Renal pelvis (tissue), 4 donors: Measurements from ENCODE around the gene CFAP157. TPM values are rescaled to one million over a fixed set of nuclear protein-coding genes. Genes with fewer than 3 reads are reported as not detected.
A peak's percentile ranks its signal among the peaks of the same experiment; 100 is the strongest.

Experiments
- DNase-seq: peaks from one replicate; pipeline ENCODE4 v3.0.0-alpha.2; 2013
- polyA plus RNA-seq, 3 donors: library from polyadenylated mRNA; unstranded; fragments of 120-200 nt; gene quantifications; one replicate each; pipeline ENCODE4 v1.2.1, GENCODE V29; 2013; ENCODE audit not compliant: insufficient read length in 3 of 3

The CFAP157 gene
- polyA plus RNA-seq, 3 donors, result 4.6 to 6.6 (median 6.5) TPM

DNA sequence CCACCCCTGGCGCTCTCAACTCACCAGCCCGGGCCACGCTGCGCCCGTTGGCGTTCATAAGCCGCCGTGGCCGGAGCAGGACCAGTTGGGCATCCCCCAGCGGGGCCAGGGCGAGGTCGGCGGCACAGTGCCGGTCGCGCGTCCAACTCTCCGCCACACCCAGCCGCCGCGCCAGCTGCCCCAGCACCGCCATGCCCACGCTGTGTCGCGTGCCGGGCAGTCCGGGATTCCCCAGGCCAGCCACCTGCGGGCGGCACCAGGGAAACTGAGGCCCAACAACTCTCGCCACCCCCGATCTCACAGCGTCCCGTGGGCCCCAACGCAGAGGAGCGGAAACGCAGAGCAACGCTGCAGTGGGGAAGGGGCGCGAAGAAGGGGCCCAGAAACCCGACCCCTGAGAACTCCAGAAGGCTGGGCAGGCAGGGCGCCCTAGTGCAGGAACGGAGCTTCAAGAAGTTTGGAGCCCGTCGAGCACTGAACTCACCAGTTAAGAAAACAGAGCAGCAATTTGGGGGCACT lies 8.2 kb downstream of the CFAP157 start:
- DNase-seq, result no peak

GRCh38 chr9:127715470-127716337 lies 8.9 kb downstream of the CFAP157 start, which contains the start of the genes PTRH1 and TTC16:
PTRH1 (minus strand) TSS chr9:127715663; CDS start chr9:127715639, 24 bp downstream.
TTC16 (plus strand) TSS chr9:127716079; CDS start chr9:127716146, 67 bp downstream.
- peak; percentile 96 for DNase-seq

DNA sequence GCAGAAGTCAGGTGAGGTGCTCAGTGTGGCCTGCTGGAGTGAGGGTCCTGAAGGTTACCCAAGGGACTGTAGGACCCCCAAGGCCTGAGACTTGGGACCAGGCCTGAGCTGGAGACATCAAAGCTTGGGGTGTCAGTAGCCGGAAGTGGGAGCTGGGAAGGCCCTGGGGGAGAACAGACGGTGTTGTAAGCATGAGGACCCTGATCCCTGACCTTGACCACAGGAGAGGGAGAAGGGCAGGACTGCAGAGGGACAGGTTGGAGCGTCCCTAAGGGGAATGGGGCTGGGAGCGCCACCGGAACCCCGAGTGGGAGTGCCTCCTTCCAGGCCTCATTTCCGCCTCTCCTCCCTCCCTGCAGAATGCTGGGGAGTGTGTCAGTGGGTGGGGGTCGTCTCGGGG lies 9.6 kb downstream of the CFAP157 start:
- no peak for DNase-seq

DNA sequence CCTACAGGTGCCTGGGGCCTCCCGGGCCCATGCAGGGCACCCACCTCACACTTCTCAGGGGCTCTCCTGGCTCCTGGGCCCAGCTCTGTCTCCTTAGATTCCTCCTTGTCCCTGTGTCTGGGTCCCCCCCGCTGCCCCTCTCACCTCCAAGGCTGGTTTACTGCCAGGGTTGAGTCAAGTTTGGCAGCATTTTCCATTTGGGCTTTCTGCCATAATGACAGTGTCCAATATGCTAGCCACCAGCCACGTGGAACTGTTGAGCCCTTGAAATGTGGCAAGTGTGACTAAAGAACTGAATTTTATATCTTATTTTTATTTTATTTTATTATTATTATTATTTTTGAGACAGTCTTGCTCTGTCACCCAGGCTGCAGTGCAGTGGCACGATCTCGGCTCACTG lies 11.0 kb downstream of the CFAP157 start:
- no peak for DNase-seq

- no peak for DNase-seq
Measured at GRCh38 chr9:127720031-127720864, 13.5 kb downstream of the CFAP157 start.

DNA sequence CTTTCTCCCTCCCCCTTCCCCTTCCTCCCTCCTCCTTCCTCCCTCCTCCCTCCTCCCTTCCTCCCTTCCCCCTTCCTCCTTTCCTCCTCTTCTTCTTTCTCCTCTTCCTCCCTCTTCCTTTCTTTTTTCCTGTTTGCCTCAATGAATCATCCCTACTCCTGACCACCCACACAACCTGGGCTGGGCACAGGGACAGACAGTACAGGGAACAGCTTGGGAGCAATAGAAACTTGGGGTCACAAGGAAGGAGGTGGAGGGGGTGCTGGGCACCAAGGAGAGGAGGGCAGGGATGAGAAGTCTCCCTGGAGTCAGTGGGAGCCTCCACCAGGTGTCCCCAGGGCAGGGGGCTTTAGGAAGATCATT lies 14.1 kb downstream of the CFAP157 start:
- no peak for DNase-seq

GRCh38 chr9:127721391-127721821 lies 14.6 kb downstream of the CFAP157 start:
- no peak for DNase-seq

- DNase-seq, result no peak
Measured at GRCh38 chr9:127722055-127722745, 15.4 kb downstream of the CFAP157 start.

DNA sequence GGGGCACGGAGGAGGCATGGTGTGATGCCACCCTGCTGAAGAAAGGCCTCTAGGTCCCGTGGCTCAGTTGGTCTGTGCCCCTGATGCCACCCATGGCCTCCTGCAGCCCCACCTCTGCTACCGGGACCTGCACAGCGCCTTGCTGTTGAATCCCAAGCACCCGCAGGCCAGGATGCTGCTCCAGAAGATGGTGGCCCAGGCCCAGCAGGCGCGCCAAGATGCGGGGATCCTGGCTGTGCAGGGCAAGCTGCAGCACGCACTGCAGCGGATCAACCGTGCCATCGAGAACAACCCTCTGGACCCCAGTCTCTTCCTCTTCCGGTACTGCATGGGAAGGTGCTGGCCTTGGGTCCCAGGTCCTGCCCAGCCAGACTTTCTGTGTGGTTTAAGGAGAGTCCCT lies 16.2 kb downstream of the CFAP157 start:
- no peak for DNase-seq

- no peak for DNase-seq
Measured at GRCh38 chr9:127723444-127723843, 16.7 kb downstream of the CFAP157 start.

GRCh38 chr9:127724012-127724411 lies 17.2 kb downstream of the CFAP157 start:
- DNase-seq, result no peak

- DNase-seq, result no peak
Measured at GRCh38 chr9:127726871-127727270, 20.1 kb downstream of the CFAP157 start.

DNA sequence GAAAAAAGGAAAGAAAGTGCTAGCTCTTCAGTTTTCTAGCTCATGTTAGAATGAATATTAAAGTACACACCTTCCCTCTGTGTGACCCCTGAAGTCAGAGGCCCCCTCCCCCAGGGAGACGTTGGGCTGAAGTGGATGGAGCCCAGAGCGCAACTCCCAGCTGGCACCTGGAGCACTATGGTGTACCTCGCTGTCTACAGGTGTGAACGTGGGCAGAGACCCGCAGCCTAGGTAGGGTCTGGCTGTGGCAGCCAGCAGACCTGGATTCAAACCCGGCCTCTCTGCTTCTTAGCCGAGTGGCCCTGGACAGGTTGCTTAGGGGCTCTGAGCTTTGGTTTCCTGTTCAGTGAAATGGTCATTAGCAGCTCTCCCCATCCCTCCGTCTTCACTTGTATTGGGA lies 22.0 kb downstream of the CFAP157 start:
- DNase-seq, result no peak

- DNase-seq, result no peak
Measured at GRCh38 chr9:127729522-127730256, 22.9 kb downstream of the CFAP157 start.

DNA sequence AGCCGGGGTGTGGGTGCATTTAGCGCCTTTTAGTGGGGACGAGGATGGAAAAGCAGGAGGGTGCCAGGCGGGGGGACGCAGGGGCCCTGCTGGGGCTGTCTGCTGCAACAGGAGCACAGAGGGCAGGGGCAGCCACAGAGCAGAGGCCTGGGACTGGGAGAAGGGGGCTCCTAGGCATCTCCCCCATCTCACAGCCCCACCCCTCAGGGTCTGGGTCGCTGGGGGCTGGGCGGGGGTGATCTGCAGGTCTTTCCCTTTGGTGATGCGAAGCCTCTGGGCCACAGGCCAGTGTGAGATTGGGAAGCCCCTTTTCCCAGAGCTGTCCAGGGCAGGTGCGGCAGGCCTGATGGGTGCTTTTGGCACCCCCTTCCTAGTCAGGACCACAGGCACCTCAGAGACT lies 23.5 kb downstream of the CFAP157 start:
- no peak for DNase-seq

DNA sequence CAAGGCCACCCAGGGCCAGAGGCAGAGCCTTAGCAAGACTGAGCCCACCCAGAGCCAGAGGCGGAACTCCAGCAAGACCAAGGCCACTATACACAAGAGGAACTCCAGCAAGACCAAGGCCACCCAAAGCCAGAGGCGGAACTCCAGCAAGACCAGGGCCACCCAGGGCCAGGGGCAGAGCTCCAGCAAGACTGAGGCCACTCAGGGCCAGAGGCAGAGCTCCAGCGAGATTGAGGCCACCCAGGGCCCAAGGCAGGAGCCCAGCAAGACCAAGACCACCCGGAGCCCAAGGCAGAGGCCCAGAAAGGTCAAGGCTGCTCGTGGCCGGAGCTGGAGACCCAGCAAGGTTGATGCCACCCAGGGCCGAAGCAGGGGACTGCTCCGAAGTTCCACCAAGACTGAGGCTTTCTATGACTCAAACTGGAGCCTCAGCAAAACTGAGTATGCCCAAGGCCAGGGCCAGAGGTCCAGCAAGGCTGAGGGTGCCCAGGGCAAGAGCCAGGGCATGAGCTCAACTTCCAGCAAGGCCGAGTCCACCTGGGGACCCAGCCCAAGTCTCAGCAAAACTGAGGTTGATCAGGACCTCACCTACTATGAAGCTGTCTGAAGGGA lies 24.1 kb downstream of the CFAP157 start:
- DNase-seq, result no peak

DNA sequence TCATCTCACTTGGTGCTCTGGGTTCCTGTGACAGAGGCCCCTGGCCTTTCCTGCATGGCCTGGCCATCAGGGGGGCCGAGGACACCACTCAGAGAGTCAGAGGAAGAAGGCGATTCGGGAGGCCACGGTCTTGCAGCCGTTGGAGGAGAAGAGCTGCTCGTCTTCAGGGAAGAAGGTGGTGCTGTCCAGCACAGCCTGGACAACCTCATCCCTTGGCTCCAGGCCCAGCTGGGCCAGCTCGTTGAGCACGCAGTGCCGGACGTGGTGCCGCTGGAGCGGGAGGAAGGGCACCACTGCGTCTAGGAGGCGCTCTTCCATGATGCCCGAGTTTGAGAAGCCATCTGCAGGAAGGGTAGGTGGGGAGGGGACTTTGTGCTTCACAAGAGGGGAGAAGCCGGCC lies 25.1 kb downstream of the CFAP157 start:
- no peak for DNase-seq

DNA sequence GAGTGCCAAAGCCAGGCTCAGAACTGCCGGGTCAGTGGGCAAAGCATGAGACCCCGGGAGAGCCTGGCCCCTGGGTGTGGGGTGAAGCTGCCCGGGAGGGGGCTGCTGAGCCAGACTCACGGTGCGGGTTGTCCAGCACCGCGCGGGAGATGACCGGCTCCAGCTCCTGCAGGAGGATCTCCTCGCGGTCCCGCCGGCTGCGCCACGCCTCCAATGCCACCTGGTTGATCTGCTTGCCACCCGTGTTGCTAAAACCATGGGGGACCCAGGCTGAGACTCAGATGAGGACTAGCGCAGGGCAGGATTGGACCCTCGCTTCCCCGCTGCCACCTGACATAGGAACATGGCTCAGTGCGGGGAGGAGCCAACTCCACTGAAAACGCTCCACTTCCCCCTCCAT lies 25.7 kb downstream of the CFAP157 start:
- DNase-seq, result no peak

- no peak for DNase-seq
Measured at GRCh38 chr9:127733614-127734013, 26.8 kb downstream of the CFAP157 start.

DNA sequence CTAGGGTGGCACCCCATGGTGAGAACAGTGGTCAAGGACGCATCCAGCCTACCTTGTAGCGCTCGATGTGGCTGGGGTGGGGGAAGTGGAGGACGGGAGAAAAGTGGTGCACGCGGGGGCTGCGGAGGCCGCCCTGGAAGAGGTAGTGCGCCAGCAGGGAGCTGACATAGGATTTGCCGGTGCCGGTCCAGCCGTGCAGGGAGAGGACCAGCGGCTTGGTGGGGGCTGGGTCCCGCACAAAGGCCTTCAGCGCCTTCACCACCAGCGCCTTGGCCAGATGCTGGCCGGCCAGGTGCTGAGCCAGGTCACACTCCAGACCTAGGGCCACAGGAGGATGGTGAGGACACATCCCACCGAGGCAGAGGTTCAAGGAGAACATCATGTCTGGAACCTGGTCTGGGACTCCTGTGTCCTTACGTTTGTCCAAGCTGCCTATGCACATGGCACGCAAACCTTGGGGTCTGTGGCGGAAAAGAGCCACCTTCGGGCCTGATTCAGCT lies 27.5 kb downstream of the CFAP157 start:
- DNase-seq, result no peak
